Left lung (tissue), 14 donors: ENCODE results near the gene TBC1D3C. TPM values are rescaled to one million over a fixed set of nuclear protein-coding genes. Genes with fewer than 3 reads are reported as not detected.
"Not testable (repeated sequence)": the region's sequence is repeated elsewhere in the genome, so short reads cannot be mapped to it uniquely, and the experiment has no call there.

Experiments
- ATAC-seq: fragments of 200-7000 bp; cut with Tn5 transposase; one replicate; pipeline ENCODE4 v1.9.1; 2020; ENCODE audit warnings: moderate library complexity
- DNase-seq, 4 donors: peaks; one replicate each; pipeline ENCODE4 v3.0.0-alpha.2; 2013 to 2020
- H3K27ac ChIP-seq, 2 donors: fragments of 200-600 bp; sonication (generic) in 1 of 2; one replicate each; pipeline versions ENCODE4 v1.5.0 to v1.8.0; 2020 to 2021
- H3K27me3 ChIP-seq, 2 donors: fragments of 200-600 bp; sonication (generic) in 1 of 2; one replicate each; pipeline versions ENCODE4 v1.5.0 to v1.8.0; 2020 to 2021
- H3K36me3 ChIP-seq, 2 donors: fragments of 200-600 bp; sonication (generic) in 1 of 2; one replicate each; pipeline versions ENCODE4 v1.5.0 to v1.8.0; 2020 to 2021
- H3K4me1 ChIP-seq, 2 donors: fragments of 200-600 bp; one replicate each; pipeline ENCODE4 v1.8.0; 2021
- H3K4me3 ChIP-seq, 2 donors: fragments of 200-600 bp; sonication (generic) in 1 of 2; one replicate each; pipeline versions ENCODE4 v1.5.0 to v1.8.0; 2020 to 2021; ENCODE audit warnings: mild to moderate bottlenecking in 1 of 2
- H3K9me3 ChIP-seq, 2 donors: fragments of 200-600 bp; sonication (generic) in 1 of 2; one replicate each; pipeline versions ENCODE4 v1.5.0 to v1.8.0; 2020 to 2021
- intact Hi-C, 2 donors: fragments of 100-400 bp; cut with DNase I; formaldehyde crosslinking; loops; one replicate each; pipeline versions ENCODE4 v1.11.2 to v1.14.2; 2022
- long read RNA-seq, 12 donors: library from polyadenylated mRNA in 2 of 12; unstranded in 2 of 12; transcript quantifications; one replicate each; pipeline ENCODE4 v2.0.0 and lab custom pipeline, GENCODE V29; 2019 to 2026
- polyA plus RNA-seq, 6 donors: library from polyadenylated mRNA; unstranded; fragments of 120-200 nt; gene quantifications; one replicate each; pipeline ENCODE4 v1.2.1, GENCODE V29; 2013; ENCODE audit not compliant: insufficient read length in 6 of 6
- total RNA-seq, 2 donors: library from RNA; stranded (reverse); fragmentation: NEBNext Ultra II Directional; extraction: Animal tissue kit (Norgen Biotek cat#: 25700); gene quantifications; one replicate each; pipeline ENCODE4 v1.2.1, GENCODE V29; 2021
- donor health status: DM: no; HTN: yes; CAD: no.
- donor health status: DM: no; HTN: no; CAD: no.

TBC1D3C gene
- not detected for total RNA-seq
- under 1 TPM in 2 of 6 donors, not detected in 4; 0.21 to 0.39 TPM for polyA plus RNA-seq
- long read RNA-seq, donor 1, partial matches to known transcripts: 12 of 12 reads
- long read RNA-seq, donor 1, other reads (novel, unspliced or antisense): 0 of 12 reads
- long read RNA-seq, donor 2: 0 reads
- long read RNA-seq, donor 3: 0 reads
- long read RNA-seq, donor 4: 0 reads
- long read RNA-seq, donor 5: 0 reads
- long read RNA-seq, donor 6: 0 reads
- long read RNA-seq, donor 7: 0 reads
- long read RNA-seq, donor 8: 0 reads
- long read RNA-seq, donor 9: 0 reads
- long read RNA-seq, donor 10: 0 reads
- long read RNA-seq, donor 11: 0 reads
- long read RNA-seq, donor 12: 0 reads

- H3K27ac ChIP-seq, H3K4me3 ChIP-seq, H3K9me3 ChIP-seq, H3K27me3 ChIP-seq, intact Hi-C loops, H3K4me1 ChIP-seq, H3K36me3 ChIP-seq, ATAC-seq, DNase-seq: not testable (repeated sequence)
Observed at GRCh38 chr17:38068534-38068933, at the start of gene TBC1D3C. TSS of gene TBC1D3C (minus strand) at chr17:38068634. CDS start at chr17:38067066, 1,568 bp downstream.

GRCh38 chr17:38099262-38099661 is 30.8 kb upstream of the TBC1D3C start:
- H3K27ac ChIP-seq, ATAC-seq, H3K9me3 ChIP-seq, DNase-seq, H3K4me1 ChIP-seq, H3K4me3 ChIP-seq, H3K36me3 ChIP-seq, H3K27me3 ChIP-seq, intact Hi-C loops: not testable (repeated sequence)

GRCh38 chr17:38094059-38094694 is 25.7 kb upstream of the TBC1D3C start:
- H3K4me1 ChIP-seq, DNase-seq, H3K27ac ChIP-seq, H3K27me3 ChIP-seq, intact Hi-C loops, H3K36me3 ChIP-seq, H3K9me3 ChIP-seq, H3K4me3 ChIP-seq, ATAC-seq: not testable (repeated sequence)

GRCh38 chr17:38088120-38088519 is 19.7 kb upstream of the TBC1D3C start:
- H3K4me1 ChIP-seq, H3K36me3 ChIP-seq, H3K27me3 ChIP-seq, ATAC-seq, H3K4me3 ChIP-seq, H3K27ac ChIP-seq, intact Hi-C loops, H3K9me3 ChIP-seq: not testable (repeated sequence)
- peak in 1 of 4 donors; percentile 39 for DNase-seq

- DNase-seq, H3K27ac ChIP-seq, H3K4me3 ChIP-seq, H3K4me1 ChIP-seq, intact Hi-C loops, H3K36me3 ChIP-seq, H3K9me3 ChIP-seq, H3K27me3 ChIP-seq: not testable (repeated sequence)
- ATAC-seq: peak; percentile 49
Observed at GRCh38 chr17:38087344-38087743, 18.9 kb upstream of the TBC1D3C start.

Other genes with a start within 250 kb of the TBC1D3C start
- gene TBC1D3K, start 144.2 kb downstream of the TBC1D3C start, total RNA-seq: not detected
- 1 to 10 TPM in 1 of 6 donors, not detected in 5; 1.0 TPM for gene TBC1D3K, start 144.2 kb downstream of the TBC1D3C start, polyA plus RNA-seq
- 10 to 100 TPM; 12.1 to 13.3 TPM for gene TBC1D3L, start 79.6 kb downstream of the TBC1D3C start, total RNA-seq
- gene TBC1D3L, start 79.6 kb downstream of the TBC1D3C start, polyA plus RNA-seq: 10 to 100 TPM; 19.2 to 40.5 (median 31.2) TPM
- 1 to 10 TPM in 1 of 2 donors, under 1 TPM in 1; 0.79 to 3.7 TPM for gene TBC1D3D, start 64.7 kb downstream of the TBC1D3C start, total RNA-seq
- gene TBC1D3D, start 64.7 kb downstream of the TBC1D3C start, polyA plus RNA-seq: 1 to 10 TPM in 5 of 6 donors, under 1 TPM in 1; 0.46 to 6.2 (median 2.2) TPM
- not detected for gene TBC1D3E, start 59.3 kb upstream of the TBC1D3C start, total RNA-seq
- under 1 TPM in 2 of 6 donors, not detected in 4; 0.20 to 0.21 TPM for gene TBC1D3E, start 59.3 kb upstream of the TBC1D3C start, polyA plus RNA-seq
- gene TBC1D3, start 123.9 kb upstream of the TBC1D3C start, total RNA-seq: not detected
- not detected for gene TBC1D3, start 123.9 kb upstream of the TBC1D3C start, polyA plus RNA-seq
- gene MRPL45, start 228.5 kb upstream of the TBC1D3C start, total RNA-seq: 10 to 100 TPM; 24.4 to 28.4 TPM
- 10 to 100 TPM; 51.8 to 63.3 (median 58.7) TPM for gene MRPL45, start 228.5 kb upstream of the TBC1D3C start, polyA plus RNA-seq